Colonic mucosa (tissue), 4 donors: ENCODE data around the gene SSH3. TPM values are rescaled to one million over a fixed set of nuclear protein-coding genes. Genes with fewer than 3 reads are reported as not detected.
"Not testable (repeated sequence)": the region's sequence is repeated elsewhere in the genome, so short reads cannot be mapped to it uniquely, and the experiment has no call there.

Source experiments
- DNase-seq: peaks from one replicate; pipeline ENCODE4 v3.0.0-alpha.2; 2020
- H3K27ac ChIP-seq: fragments of 200-600 bp; one replicate; pipeline ENCODE4 v1.8.0; 2021
- H3K27me3 ChIP-seq: fragments of 200-600 bp; one replicate; pipeline ENCODE4 v1.8.0; 2021
- H3K36me3 ChIP-seq: fragments of 200-600 bp; one replicate; pipeline ENCODE4 v1.8.0; 2021
- H3K4me1 ChIP-seq: fragments of 200-600 bp; one replicate; pipeline ENCODE4 v1.8.0; 2021; ENCODE audit warnings: mild to moderate bottlenecking
- H3K4me3 ChIP-seq: fragments of 200-600 bp; one replicate; pipeline ENCODE4 v1.8.0; 2021
- H3K9ac ChIP-seq, 2 donors: one replicate each; pipeline ENCODE4 v1.7.0; 2013; ENCODE audit warnings: control low read depth in 2 of 2, low read depth in 2 of 2, low read length in 2 of 2
- H3K9me3 ChIP-seq: fragments of 200-600 bp; one replicate; pipeline ENCODE4 v1.8.0; 2021
- CTCF ChIP-seq: fragments of 200-600 bp; IDR thresholded peaks from one replicate; pipeline ENCODE4 v1.8.0; 2022; ENCODE audit warnings: antibody characterized with exemption, mild to moderate bottlenecking
- intact Hi-C: fragments of 100-400 bp; cut with DNase I; formaldehyde crosslinking; loops from one replicate; pipeline ENCODE4 v1.14.1; 2022
- total RNA-seq, 2 donors: library from RNA; stranded (reverse); fragmentation: NEBNext Ultra II Directional in 1 of 2; extraction: Animal tissue kit (Norgen Biotek cat#: 25700) in 1 of 2; gene quantifications; one replicate each; pipeline ENCODE4 v1.2.1, GENCODE V29; 2021
- donor health status: healthy.
- donor health status: DM: no; HTN: no; CAD: no.
- donor health status: DM: no; HTN: no; CAD: no.

The SSH3 gene
- total RNA-seq, 2 donors from 2014 or later, result 69.7 to 81.7 TPM

GRCh38 chr11:67315325-67315909, 12.1 kb downstream of the SSH3 start:
- H3K9ac ChIP-seq, result no peak overlapping the region
- H3K36me3 ChIP-seq, result no peaks in the 10 kb centered on the region
- H3K27me3 ChIP-seq, result no peaks in the 10 kb centered on the region
- H3K4me1 ChIP-seq, result no peaks in the 10 kb centered on the region
- TF ChIP-seq CTCF, result no peak
- no peak overlapping the region for H3K4me3 ChIP-seq
- no peak for DNase-seq
- intact Hi-C loops, result loop anchor here (10.0 kb wide), 1 partner anchor 231 kb away; no protein-coding TSS in a partner anchor
- H3K9me3 ChIP-seq, result no peaks in the 10 kb centered on the region
- H3K27ac ChIP-seq, result no peak overlapping the region

DNA sequence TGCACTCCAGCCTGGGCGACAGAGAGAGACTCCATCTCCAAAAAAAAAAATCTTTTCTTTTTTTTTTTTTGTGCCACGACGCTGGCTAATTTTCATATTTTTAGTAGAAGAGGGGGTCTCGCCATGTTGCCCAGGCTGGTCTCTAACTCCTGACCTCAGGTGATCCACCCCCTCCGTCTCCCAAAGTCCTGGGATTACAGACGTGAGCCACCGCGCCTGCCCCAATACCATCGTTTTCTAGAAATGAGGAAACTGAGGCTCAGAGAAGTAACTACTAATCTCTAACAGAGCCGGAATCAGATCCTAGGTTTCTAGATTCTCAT, 13.5 kb downstream of the SSH3 start:
- Histone ChIP-seq H3K4me3 (peak overlapping the region; percentile 95), H3K9me3 (no peaks in the 10 kb centered on the region), H3K9ac (peak overlapping the region; percentile 53 to 95), H3K27me3 (no peaks in the 10 kb centered on the region), H3K36me3 (no peaks in the 10 kb centered on the region), H3K4me1 (no peaks in the 10 kb centered on the region), H3K27ac (peak overlapping the region; percentile 78)
- no peak for DNase-seq
- TF ChIP-seq CTCF, result no peak
- intact Hi-C loops, result loop anchor here (2.0 to 10.0 kb wide), 2 partner anchors 54 to 232 kb away; no protein-coding TSS in a partner anchor

DNA sequence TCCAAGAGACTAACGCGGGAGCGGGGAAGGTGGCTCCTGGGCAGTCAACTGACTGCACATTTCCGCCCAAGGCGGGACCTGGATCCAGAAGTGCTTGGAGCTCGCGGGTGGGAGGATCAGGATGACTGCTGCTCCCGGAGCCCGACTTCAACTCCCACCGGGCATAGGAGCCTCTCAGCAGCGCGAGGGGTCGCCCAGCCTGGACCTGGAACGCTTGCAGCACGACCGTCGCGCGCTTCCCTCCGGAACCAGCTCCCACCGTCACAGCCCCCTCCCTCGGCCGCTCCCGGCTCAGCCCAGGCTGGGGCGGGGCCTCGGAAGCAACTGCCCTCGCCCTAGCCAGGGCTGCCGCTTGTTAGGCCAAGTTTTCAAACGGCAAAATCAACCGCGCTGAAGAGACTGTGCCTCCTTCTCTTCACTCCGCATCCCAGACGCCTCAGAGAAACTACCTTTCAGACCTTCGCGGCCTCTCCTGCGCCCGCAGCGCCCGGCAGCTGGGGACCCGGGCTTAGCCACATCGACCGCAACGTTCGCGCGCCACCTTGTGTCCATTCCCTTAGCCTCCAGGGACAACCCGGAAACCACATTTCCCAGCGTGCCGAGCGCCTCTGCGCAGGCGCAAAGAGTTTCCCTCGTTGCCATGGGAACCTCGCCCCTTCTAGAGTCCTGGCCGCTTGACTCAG, 14.0 kb downstream of the SSH3 start:
- Histone ChIP-seq H3K27me3 (no peaks in the 10 kb centered on the region), H3K36me3 (no peaks in the 10 kb centered on the region), H3K4me1 (no peaks in the 10 kb centered on the region), H3K9me3 (no peaks in the 10 kb centered on the region), H3K4me3 (peak overlapping the region; percentile 95), H3K27ac (peak overlapping the region; percentile 78), H3K9ac (peak overlapping the region; percentile 57 to 95)
- DNase-seq, result peak; percentile 99
- peak; percentile 94 for TF ChIP-seq CTCF
- intact Hi-C loops, result loop anchor here (2.0 to 10.0 kb wide), 2 partner anchors 55 to 233 kb away; no protein-coding TSS in a partner anchor

- DNase-seq, result peak; percentile 54
- H3K4me1 ChIP-seq, result no peaks in the 10 kb centered on the region
- intact Hi-C loops, result loop anchor here (2.0 to 10.0 kb wide), 2 partner anchors 55 to 233 kb away; no protein-coding TSS in a partner anchor
- H3K9ac ChIP-seq, result peak overlapping the region; percentile 57 to 95
- no peaks in the 10 kb centered on the region for H3K9me3 ChIP-seq
- H3K27ac ChIP-seq, result peak overlapping the region; percentile 78
- H3K36me3 ChIP-seq, result no peaks in the 10 kb centered on the region
- TF ChIP-seq CTCF, result peak; percentile 6
- H3K27me3 ChIP-seq, result no peaks in the 10 kb centered on the region
- peak overlapping the region; percentile 95 for H3K4me3 ChIP-seq
Measured at GRCh38 chr11:67317888-67318555, 14.7 kb downstream of the SSH3 start.

DNA sequence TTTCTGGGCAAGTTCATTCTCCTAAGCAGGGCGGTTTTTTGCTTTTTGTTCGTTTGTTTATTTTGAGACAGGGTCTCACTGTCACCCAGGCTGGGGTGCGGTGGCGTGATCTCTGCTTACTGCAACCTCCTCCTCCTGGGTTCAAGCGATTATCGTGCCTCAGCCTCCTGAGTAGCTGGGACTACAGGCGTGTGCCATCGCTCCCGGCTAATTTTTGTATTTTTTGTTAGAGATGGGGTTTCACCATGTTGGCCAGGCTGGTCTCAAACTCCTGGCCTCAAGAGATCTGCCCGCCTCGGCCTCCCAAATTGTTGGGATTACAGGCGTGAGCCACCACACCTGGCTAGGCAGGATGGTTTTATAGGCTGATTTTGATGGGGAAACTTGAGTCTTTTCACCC, 15.5 kb downstream of the SSH3 start:
- not testable (repeated sequence) for H3K4me3 ChIP-seq, DNase-seq, H3K9me3 ChIP-seq, H3K36me3 ChIP-seq, H3K4me1 ChIP-seq, H3K27ac ChIP-seq, H3K27me3 ChIP-seq
- intact Hi-C loops, result loop anchor here (10.0 kb wide), 1 partner anchor 234 kb away; no protein-coding TSS in a partner anchor
- H3K9ac ChIP-seq, result peak overlapping the region in 1 of 2 donors; percentile 95
